Thymus (tissue), 11 donors: ENCODE results near the gene ACTN3. TPM values are rescaled to one million over a fixed set of nuclear protein-coding genes. Genes with fewer than 3 reads are reported as not detected.
A peak's percentile ranks its signal among the peaks of the same experiment; 100 is the strongest.
"Not testable (repeated sequence)": the region's sequence is repeated elsewhere in the genome, so short reads cannot be mapped to it uniquely, and the experiment has no call there.

ENCODE experiments used
- DNase-seq, 9 donors: peaks; one replicate each; pipeline ENCODE4 v3.0.0-alpha.2; 2013; ENCODE audit warnings: low spot score in 9 of 9, low read depth in 6 of 9, missing footprints in 1 of 9
- H3K27ac ChIP-seq, 2 donors: one replicate each; pipeline ENCODE4 v1.5.1; 2013; ENCODE audit warnings: control low read depth in 1 of 2, low read depth in 1 of 2, low read length in 1 of 2, mild to moderate bottlenecking in 1 of 2, moderate library complexity in 1 of 2
- H3K27me3 ChIP-seq, 2 donors: one replicate each; pipeline ENCODE4 v1.5.1; 2013; ENCODE audit warnings: low read length in 1 of 2; ENCODE audit not compliant: control insufficient read depth in 2 of 2, insufficient read depth in 1 of 2
- H3K36me3 ChIP-seq, 2 donors: one replicate each; pipeline ENCODE4 v1.5.1; 2013; ENCODE audit warnings: low read length in 1 of 2, mild to moderate bottlenecking in 1 of 2, moderate library complexity in 1 of 2; ENCODE audit not compliant: control insufficient read depth in 2 of 2, insufficient read depth in 2 of 2
- H3K4me1 ChIP-seq, 2 donors: one replicate each; pipeline ENCODE4 v1.5.1; 2013; ENCODE audit warnings: low read length in 2 of 2; ENCODE audit not compliant: control insufficient read depth in 2 of 2, insufficient read depth in 2 of 2
- H3K4me3 ChIP-seq, 2 donors: one replicate each; pipeline ENCODE4 v1.5.1; 2013; ENCODE audit warnings: low read length in 2 of 2, control low read depth in 1 of 2, mild to moderate bottlenecking in 1 of 2
- H3K9me3 ChIP-seq, 2 donors: one replicate each; pipeline ENCODE4 v1.5.1; 2013; ENCODE audit warnings: low read length in 1 of 2, mild to moderate bottlenecking in 1 of 2; ENCODE audit not compliant: control insufficient read depth in 2 of 2, insufficient read depth in 1 of 2
- WGBS: extraction: QIAGEN DNeasy Blood & Tissue Kit; methylation state at CpG from one replicate; pipeline ENCODE4 v1.1.7; 2013; 5-methylcytosine and 5-hydroxymethylcytosine counted together
- polyA plus RNA-seq: library from polyadenylated mRNA; stranded (reverse); fragments of 200-250 nt; gene quantifications from one replicate; pipeline ENCODE4 v1.2.3, GENCODE V29; 2013
- total RNA-seq: library from RNA; stranded (reverse); fragments of 120-200 nt; gene quantifications from one replicate; pipeline ENCODE4 v1.2.4, GENCODE V29; 2013
- donor health status: healthy.

The ACTN3 gene
- total and polyA plus RNA-seq, 2 donors: 0.05 TPM

- not testable (repeated sequence) for H3K36me3 ChIP-seq, H3K4me1 ChIP-seq, H3K27ac ChIP-seq, DNase-seq, H3K27me3 ChIP-seq, H3K4me3 ChIP-seq
- WGBS: 93% methylated on average over 3 of the region's 3 CpGs
- H3K9me3 ChIP-seq: peaks cover 0 to 11% of the 10 kb centered on the region in 2 donors
These were observed 36.0 kb downstream of the ACTN3 start for GRCh38 chr11:66582565-66583147.

GRCh38 chr11:66585447-66585846 is 38.7 kb downstream of the ACTN3 start:
- peaks cover 0 to 11% of the 10 kb centered on the region in 2 donors for H3K9me3 ChIP-seq
- H3K4me1 ChIP-seq, H3K36me3 ChIP-seq, H3K27me3 ChIP-seq, DNase-seq, H3K27ac ChIP-seq, H3K4me3 ChIP-seq: not testable (repeated sequence)
- WGBS: 98% methylated on average over 1 of the region's 1 CpG

DNA sequence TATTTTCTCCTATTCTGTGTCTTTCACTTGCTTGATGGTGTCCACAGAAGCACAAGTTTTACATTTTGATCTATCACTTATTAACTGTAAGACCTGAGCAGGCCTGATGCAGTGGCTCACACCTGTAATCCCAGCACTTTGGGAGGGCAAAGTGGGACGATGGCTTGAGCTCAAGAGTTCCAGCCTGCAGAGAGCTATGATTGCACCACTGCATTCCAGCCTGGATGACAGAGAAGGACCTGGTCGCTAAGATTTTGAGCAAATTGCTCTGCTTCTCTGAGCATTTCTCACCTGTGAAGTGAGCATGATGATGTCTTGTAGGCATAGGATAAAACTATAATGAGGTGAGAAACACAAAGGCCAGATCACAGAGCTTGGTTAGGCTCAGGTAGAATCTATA is 39.4 kb downstream of the ACTN3 start:
- H3K27ac ChIP-seq: no peak overlapping the region
- H3K4me3 ChIP-seq: no peak overlapping the region
- H3K36me3 ChIP-seq: no peaks in the 10 kb centered on the region
- H3K4me1 ChIP-seq: no peaks in the 10 kb centered on the region
- peaks cover 0 to 11% of the 10 kb centered on the region in 2 donors for H3K9me3 ChIP-seq
- H3K27me3 ChIP-seq: peaks cover 0 to 3% of the 10 kb centered on the region in 2 donors
- DNase-seq: no peak
- 80% methylated on average over 2 of the region's 2 CpGs for WGBS

GRCh38 chr11:66589315-66589714 is 42.6 kb downstream of the ACTN3 start:
- H3K27ac ChIP-seq, H3K36me3 ChIP-seq, H3K9me3 ChIP-seq, H3K27me3 ChIP-seq, DNase-seq, H3K4me3 ChIP-seq: not testable (repeated sequence)
- 80% methylated on average over 2 of the region's 2 CpGs for WGBS
- peaks cover 6 to 20% of the 10 kb centered on the region in 2 donors for H3K4me1 ChIP-seq

- WGBS: 96% methylated on average over 7 of the region's 7 CpGs
- peaks cover 11 to 28% of the 10 kb centered on the region in 2 donors for H3K4me1 ChIP-seq
- H3K4me3 ChIP-seq: no peak overlapping the region
- H3K36me3 ChIP-seq: no peaks in the 10 kb centered on the region
- DNase-seq: no peak
- no peak overlapping the region for H3K27ac ChIP-seq
- H3K9me3 ChIP-seq: no peaks in the 10 kb centered on the region
- peaks cover 0 to 3% of the 10 kb centered on the region in 2 donors for H3K27me3 ChIP-seq
These were observed 43.4 kb downstream of the ACTN3 start for GRCh38 chr11:66589996-66590675.

- Histone ChIP-seq H3K36me3 (no peaks in the 10 kb centered on the region), H3K4me1 (peaks cover 17 to 38% of the 10 kb centered on the region in 2 donors), H3K9me3 (no peaks in the 10 kb centered on the region), H3K27ac (no peak overlapping the region), H3K27me3 (peaks cover 0 to 3% of the 10 kb centered on the region in 2 donors), H3K4me3 (no peak overlapping the region)
- WGBS: 94% methylated on average over 2 of the region's 2 CpGs
- no peak for DNase-seq
These were observed 44.5 kb downstream of the ACTN3 start for GRCh38 chr11:66591175-66591574.

- H3K4me3 ChIP-seq: peak within 1 kb of the TSS; percentile 70 to 76
- peaks cover 17 to 38% of the 10 kb centered on the region in 2 donors for H3K4me1 ChIP-seq
- WGBS: 19% methylated on average over 68 of the region's 68 CpGs
- peak within 1 kb of the TSS; percentile 59 to 79 for H3K27ac ChIP-seq
- peaks cover 0 to 3% of the 10 kb centered on the region in 2 donors for H3K27me3 ChIP-seq
- peak; percentile 88 to 98 (median 96) for DNase-seq
- H3K9me3 ChIP-seq: peaks cover 0 to 2% of the 10 kb centered on the region in 2 donors
- H3K36me3 ChIP-seq: peaks cover 0 to 2% of the 10 kb centered on the region in 2 donors
These were observed 46.0 kb downstream of the ACTN3 start, which contains the start of the genes CCDC87 and CCS for GRCh38 chr11:66592457-66593302. TSS of gene CCDC87 (minus strand) at chr11:66593063. CDS start at chr11:66593015, 48 bp downstream. TSS of gene CCS (plus strand) at chr11:66593185. CDS start at chr11:66593262, 77 bp downstream.

GRCh38 chr11:66593303-66593635 is 46.6 kb downstream of the ACTN3 start:
- WGBS: 8% methylated on average over 12 of the region's 12 CpGs
- Histone ChIP-seq H3K27ac (peak overlapping the region; percentile 59 to 79), H3K27me3 (peaks cover 0 to 3% of the 10 kb centered on the region in 2 donors)

More at GRCh38 chr11:66593303-66593635, 46.6 kb downstream of the ACTN3 start:
- Histone ChIP-seq H3K9me3 (peaks cover 0 to 2% of the 10 kb centered on the region in 2 donors), H3K4me1 (peaks cover 17 to 38% of the 10 kb centered on the region in 2 donors), H3K4me3 (peak overlapping the region; percentile 70 to 76), H3K36me3 (peaks cover 0 to 2% of the 10 kb centered on the region in 2 donors)
- no peak for DNase-seq
